Measurements from ENCODE around the gene GRIK2. TPM values are rescaled to one million over a fixed set of nuclear protein-coding genes. Genes with fewer than 3 reads are reported as not detected.

GRIK2 gene
- total RNA-seq, 1 experiment from 2014 or later = 0.29 TPM

DNA sequence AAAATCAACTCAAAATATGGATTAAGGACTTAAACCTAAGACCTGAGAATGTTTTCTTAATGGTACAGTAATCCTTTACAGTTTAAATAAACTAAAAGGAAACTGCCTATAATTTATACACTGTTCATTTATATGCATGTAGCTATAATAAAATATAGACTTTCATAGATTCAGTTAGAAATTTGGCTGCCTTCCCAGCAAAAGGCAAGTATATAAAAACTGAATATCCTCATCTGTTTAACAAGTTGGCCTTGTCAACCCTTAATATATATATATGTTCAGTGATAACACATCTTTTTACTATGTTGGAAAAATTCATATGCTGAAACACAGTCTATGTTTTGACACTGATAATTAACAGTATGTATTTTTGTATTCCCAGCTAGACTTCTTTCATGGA lies 123.1 kb downstream of the GRIK2 start:
- CTCF ChIA-PET = no interaction called here
- Histone ChIP-seq H3K9me3 (no peaks in the 10 kb centered on the region), H3K4me1 (no peaks in the 10 kb centered on the region), H3K4me3 (ENCODE audit: low read depth, low read length) (no peak overlapping the region), H3K36me3 (ENCODE audit: control insufficient read depth, insufficient read depth, low read length) (no peaks in the 10 kb centered on the region), H3K27me3 (replicated peaks; ENCODE audit: control insufficient read depth, insufficient read depth, low read length) (no peaks in the 10 kb centered on the region)
- DNase-seq = no peak
- Mint-ChIP-seq H3K4me3 (ENCODE audit: unreplicated experiment) (no peak overlapping the region), H3K4me1 (ENCODE audit: low read depth, unreplicated experiment) (no peaks in the 10 kb centered on the region), H3K36me3 (ENCODE audit: insufficient read depth, unreplicated experiment) (no peaks in the 10 kb centered on the region), H3K27ac (ENCODE audit: unreplicated experiment) (no peak overlapping the region), H3K27me3 (ENCODE audit: insufficient read depth, unreplicated experiment) (no peaks in the 10 kb centered on the region), H3K9me3 (ENCODE audit: unreplicated experiment) (no peaks in the 10 kb centered on the region)
- no TSS peak for BruUV-seq (replicated peaks)
- POLR2A ChIA-PET = no interaction called here
- TF ChIP-seq, protein P1, sequence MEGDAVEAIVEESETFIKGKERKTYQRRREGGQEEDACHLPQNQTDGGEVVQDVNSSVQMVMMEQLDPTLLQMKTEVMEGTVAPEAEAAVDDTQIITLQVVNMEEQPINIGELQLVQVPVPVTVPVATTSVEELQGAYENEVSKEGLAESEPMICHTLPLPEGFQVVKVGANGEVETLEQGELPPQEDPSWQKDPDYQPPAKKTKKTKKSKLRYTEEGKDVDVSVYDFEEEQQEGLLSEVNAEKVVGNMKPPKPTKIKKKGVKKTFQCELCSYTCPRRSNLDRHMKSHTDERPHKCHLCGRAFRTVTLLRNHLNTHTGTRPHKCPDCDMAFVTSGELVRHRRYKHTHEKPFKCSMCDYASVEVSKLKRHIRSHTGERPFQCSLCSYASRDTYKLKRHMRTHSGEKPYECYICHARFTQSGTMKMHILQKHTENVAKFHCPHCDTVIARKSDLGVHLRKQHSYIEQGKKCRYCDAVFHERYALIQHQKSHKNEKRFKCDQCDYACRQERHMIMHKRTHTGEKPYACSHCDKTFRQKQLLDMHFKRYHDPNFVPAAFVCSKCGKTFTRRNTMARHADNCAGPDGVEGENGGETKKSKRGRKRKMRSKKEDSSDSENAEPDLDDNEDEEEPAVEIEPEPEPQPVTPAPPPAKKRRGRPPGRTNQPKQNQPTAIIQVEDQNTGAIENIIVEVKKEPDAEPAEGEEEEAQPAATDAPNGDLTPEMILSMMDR (IDR thresholded peaks at IDR 0.05; ENCODE audit: insufficient read depth in 1 of 2, low read depth in 1 of 2, low read length in 1 of 2, severe bottlenecking in 1 of 2, unreplicated experiment in 1 of 2) = no peak
- intact Hi-C loops (cut with micrococcal nuclease; ENCODE audit: unreplicated experiment) = no loop called here

DNA sequence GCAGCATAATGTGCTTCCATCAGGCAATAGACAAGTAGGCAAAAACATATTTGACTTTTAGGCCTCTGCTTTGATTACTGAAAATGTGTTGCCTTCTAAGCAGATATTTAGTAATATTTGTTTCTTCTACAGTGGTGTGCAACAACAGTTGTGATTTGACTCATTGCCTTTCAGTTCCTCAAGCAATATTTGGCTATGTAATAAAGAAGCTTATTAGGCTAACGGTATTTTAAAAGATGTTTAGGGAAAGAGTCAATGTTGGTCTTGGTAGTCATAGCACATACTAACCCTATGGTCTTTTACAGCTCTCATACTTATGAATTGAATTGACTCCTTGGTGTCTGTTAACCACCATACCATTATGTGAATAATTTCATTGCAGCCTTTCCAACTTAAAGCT lies 124.1 kb downstream of the GRIK2 start:
- POLR2A ChIA-PET = no interaction called here
- DNase-seq = no peak
- intact Hi-C loops (cut with micrococcal nuclease; ENCODE audit: unreplicated experiment) = no loop called here
- Mint-ChIP-seq H3K9me3 (ENCODE audit: unreplicated experiment) (no peaks in the 10 kb centered on the region), H3K4me3 (ENCODE audit: unreplicated experiment) (no peak overlapping the region), H3K4me1 (ENCODE audit: low read depth, unreplicated experiment) (no peaks in the 10 kb centered on the region), H3K27me3 (ENCODE audit: insufficient read depth, unreplicated experiment) (peaks cover 2% of the 10 kb centered on the region), H3K27ac (ENCODE audit: unreplicated experiment) (no peak overlapping the region), H3K36me3 (ENCODE audit: insufficient read depth, unreplicated experiment) (no peaks in the 10 kb centered on the region)
- H3K36me3 ChIP-seq (ENCODE audit: control insufficient read depth, insufficient read depth, low read length) = no peaks in the 10 kb centered on the region
- BruUV-seq (replicated peaks) = no TSS peak
- H3K27me3 ChIP-seq (replicated peaks; ENCODE audit: control insufficient read depth, insufficient read depth, low read length) = no peaks in the 10 kb centered on the region
- no peak overlapping the region for H3K4me3 ChIP-seq (ENCODE audit: low read depth, low read length)
- H3K4me1 ChIP-seq = no peaks in the 10 kb centered on the region
- CTCF ChIA-PET = no interaction called here
- TF ChIP-seq, protein P1 (IDR thresholded peaks at IDR 0.05; ENCODE audit: insufficient read depth in 1 of 2, low read depth in 1 of 2, low read length in 1 of 2, severe bottlenecking in 1 of 2, unreplicated experiment in 1 of 2) = no peak
- H3K9me3 ChIP-seq = no peaks in the 10 kb centered on the region

DNA sequence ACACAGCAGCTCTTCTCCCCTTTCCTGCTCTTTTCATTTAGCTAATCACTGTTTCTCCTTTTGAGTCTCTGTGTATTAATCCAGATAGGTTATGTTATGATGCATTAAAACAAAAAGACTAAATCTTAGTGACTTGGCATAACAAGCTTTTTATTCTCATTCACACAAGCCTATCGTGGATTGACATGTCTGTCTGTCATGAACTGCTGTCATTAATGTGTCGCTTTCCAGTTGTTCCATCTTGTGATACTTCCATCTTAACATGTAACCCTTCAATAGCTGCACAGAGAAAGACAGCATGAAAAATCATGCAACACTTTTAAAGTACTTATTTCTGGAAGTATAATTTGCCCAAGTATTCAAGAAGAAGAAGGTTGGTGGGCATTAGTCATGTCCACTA lies 128.7 kb downstream of the GRIK2 start:
- H3K4me3 ChIP-seq (ENCODE audit: low read depth, low read length) = no peak overlapping the region
- no peaks in the 10 kb centered on the region for H3K4me1 Mint-ChIP-seq (ENCODE audit: low read depth, unreplicated experiment)
- H3K36me3 ChIP-seq (ENCODE audit: control insufficient read depth, insufficient read depth, low read length) = no peaks in the 10 kb centered on the region
- no peak overlapping the region for H3K27ac Mint-ChIP-seq (ENCODE audit: unreplicated experiment)
- peaks cover 2% of the 10 kb centered on the region for H3K27me3 Mint-ChIP-seq (ENCODE audit: insufficient read depth, unreplicated experiment)
- CTCF ChIA-PET = no interaction called here
- no peaks in the 10 kb centered on the region for H3K36me3 Mint-ChIP-seq (ENCODE audit: insufficient read depth, unreplicated experiment)
- no peaks in the 10 kb centered on the region for H3K4me1 ChIP-seq
- no peak overlapping the region for H3K4me3 Mint-ChIP-seq (ENCODE audit: unreplicated experiment)
- intact Hi-C loops (cut with micrococcal nuclease; ENCODE audit: unreplicated experiment) = no loop called here
- POLR2A ChIA-PET = no interaction called here
- no peaks in the 10 kb centered on the region for H3K9me3 Mint-ChIP-seq (ENCODE audit: unreplicated experiment)
- no peaks in the 10 kb centered on the region for H3K9me3 ChIP-seq
- TF ChIP-seq, protein P1 (IDR thresholded peaks at IDR 0.05; ENCODE audit: insufficient read depth in 1 of 2, low read depth in 1 of 2, low read length in 1 of 2, severe bottlenecking in 1 of 2, unreplicated experiment in 1 of 2) = no peak
- no peak for DNase-seq
- no peaks in the 10 kb centered on the region for H3K27me3 ChIP-seq (replicated peaks; ENCODE audit: control insufficient read depth, insufficient read depth, low read length)
- BruUV-seq (replicated peaks) = no TSS peak
